Activated CD8-positive, alpha-beta memory T cell treated with anti-CD3 and anti-CD28 coated beads, Interleukin-2, amount 50 U/mL, for 48 hours (primary cell): Measurements from ENCODE around the gene YDJC.
A peak's percentile ranks its signal among the peaks of the same experiment; 100 is the strongest.
"Not testable (repeated sequence)": the region's sequence is repeated elsewhere in the genome, so short reads cannot be mapped to it uniquely, and the experiment has no call there.

Experiments
- DNase-seq: peaks from one replicate; pipeline ENCODE4 v3.0.0-alpha.2; 2020

Gene YDJC

GRCh38 chr22:21628386-21629254 lies 1.2 kb downstream of the YDJC start:
- no peak for DNase-seq

GRCh38 chr22:21626735-21627469 lies 2.9 kb downstream of the YDJC start:
- DNase-seq: no peak

- DNase-seq: no peak
These were observed 3.6 kb downstream of the YDJC start for GRCh38 chr22:21626073-21626734.

- DNase-seq: no peak
These were observed 4.7 kb downstream of the YDJC start for GRCh38 chr22:21624880-21625791.

GRCh38 chr22:21624120-21624879 lies 5.5 kb downstream of the YDJC start:
- DNase-seq: peak; percentile 87

- no peak for DNase-seq
These were observed 6.2 kb downstream of the YDJC start for GRCh38 chr22:21623648-21623970.

- DNase-seq: no peak
These were observed 6.7 kb downstream of the YDJC start for GRCh38 chr22:21622919-21623647.

GRCh38 chr22:21622011-21622918 lies 7.6 kb downstream of the YDJC start:
- no peak for DNase-seq

- no peak for DNase-seq
These were observed 8.8 kb downstream of the YDJC start for GRCh38 chr22:21621025-21621424.

- not testable (repeated sequence) for DNase-seq
These were observed 12.5 kb downstream of the YDJC start for GRCh38 chr22:21617337-21617736.

GRCh38 chr22:21615731-21616130 lies 14.1 kb downstream of the YDJC start:
- DNase-seq: no peak

GRCh38 chr22:21613553-21614233 lies 16.1 kb downstream of the YDJC start:
- no peak for DNase-seq

- DNase-seq: no peak
These were observed 17.0 kb downstream of the YDJC start for GRCh38 chr22:21612858-21613257.

- no peak for DNase-seq
These were observed 18.4 kb downstream of the YDJC start for GRCh38 chr22:21611210-21611977.

GRCh38 chr22:21609556-21610157 lies 20.2 kb downstream of the YDJC start:
- DNase-seq: not testable (repeated sequence)

- DNase-seq: no peak
These were observed 23.0 kb downstream of the YDJC start for GRCh38 chr22:21606775-21607174.

- DNase-seq: no peak
These were observed 23.8 kb downstream of the YDJC start for GRCh38 chr22:21605887-21606564.

GRCh38 chr22:21603973-21604372 lies 25.8 kb downstream of the YDJC start:
- DNase-seq: no peak
